Measurements from ENCODE around the gene ARL5C. TPM values are rescaled to one million over a fixed set of nuclear protein-coding genes. Genes with fewer than 3 reads are reported as not detected.

The ARL5C gene
- total RNA-seq, 1 donor from 2014 or later = not detected

DNA sequence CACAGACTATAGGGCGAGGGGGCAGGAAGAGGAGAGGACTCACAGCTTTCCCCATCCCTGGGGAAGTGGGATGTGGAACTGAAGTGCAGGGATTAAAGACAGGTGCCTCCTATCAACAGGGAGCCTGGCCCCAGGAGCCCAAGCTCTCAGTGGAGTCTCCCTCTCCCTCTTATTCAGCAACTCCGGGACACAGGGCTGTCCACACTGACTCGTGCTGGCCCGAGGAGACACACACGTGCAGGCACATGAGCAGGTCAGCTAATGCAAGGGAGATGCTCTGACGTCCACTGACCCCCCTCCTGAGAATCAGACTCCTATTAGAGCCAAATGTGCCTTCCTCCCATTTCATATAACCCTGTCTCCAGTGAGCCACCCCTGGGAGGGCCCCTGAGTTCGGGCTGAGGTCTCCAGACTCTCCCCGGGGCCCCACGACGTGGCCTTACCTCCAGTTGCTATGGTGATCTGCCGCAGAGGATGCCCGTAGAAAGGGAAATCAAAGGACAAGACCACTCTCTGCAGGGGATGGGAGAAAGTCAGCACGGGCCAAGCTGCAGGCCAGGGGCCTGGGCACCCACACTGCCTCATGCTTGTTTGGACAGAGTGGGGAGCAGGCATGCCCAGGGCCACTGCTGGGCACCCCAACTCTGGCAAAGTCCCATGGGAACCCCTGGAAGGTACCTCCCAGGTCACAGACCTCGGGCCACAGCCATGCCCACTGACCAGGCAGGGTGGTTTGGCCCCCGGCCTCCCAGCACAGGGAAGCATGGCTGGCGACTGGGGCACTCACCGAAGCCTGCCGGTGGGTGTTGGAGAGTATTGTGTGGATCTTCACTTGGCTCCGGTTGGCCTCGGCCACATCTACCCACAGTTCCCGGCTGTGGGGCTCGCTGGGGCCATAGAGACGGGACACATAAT lies 57.2 kb downstream of the ARL5C start:
- DNase-seq (ENCODE audit: low spot score) = no peak

DNA sequence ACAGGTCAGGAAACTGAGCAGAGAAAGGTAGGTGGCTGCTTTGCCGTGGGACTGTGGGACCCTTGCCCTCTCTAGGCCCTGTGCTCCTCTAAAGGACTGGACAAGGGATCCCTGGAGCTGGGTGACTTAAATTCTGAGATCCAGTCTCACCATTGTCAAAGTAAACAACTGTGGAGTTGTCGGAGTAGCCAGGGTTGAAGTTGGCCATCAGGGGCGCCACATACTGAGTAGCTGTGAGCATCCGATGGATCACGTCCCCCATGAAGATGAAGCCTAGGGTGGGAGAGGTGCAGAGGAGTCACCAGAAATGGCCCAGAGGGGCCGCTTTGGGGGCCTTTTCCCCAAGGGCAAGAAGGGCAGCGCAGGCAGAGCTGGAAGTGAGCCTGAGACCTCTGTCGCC lies 58.0 kb downstream of the ARL5C start:
- DNase-seq (ENCODE audit: low spot score) = no peak

DNA sequence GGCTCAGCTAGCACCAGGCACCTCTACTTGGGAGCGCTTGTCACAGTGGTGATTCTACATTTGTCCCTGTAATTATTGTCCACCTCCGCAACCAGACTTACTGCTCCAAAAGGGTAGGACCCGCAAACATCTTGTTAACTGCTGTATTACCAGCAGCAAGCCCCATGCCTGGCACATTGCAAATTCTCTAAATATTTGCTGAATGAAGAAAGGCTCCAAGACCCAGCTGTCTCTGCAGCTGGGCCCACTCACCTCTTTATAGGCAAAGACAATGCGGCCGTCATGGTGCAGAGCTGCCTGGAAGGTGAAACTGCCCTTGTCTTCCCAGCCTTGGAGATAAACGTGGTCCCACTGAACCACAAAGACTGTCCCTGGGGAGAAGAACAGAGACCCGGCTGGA lies 58.8 kb downstream of the ARL5C start:
- no peak for DNase-seq (ENCODE audit: low spot score)

Other genes with a start within 250 kb of the ARL5C start
- not detected for gene FBXO47, start 198.8 kb downstream of the ARL5C start, total RNA-seq
- 13.0 TPM for gene PLXDC1, start 14.5 kb downstream of the ARL5C start, total RNA-seq
- 19.1 TPM for gene CACNB1, start 31.5 kb upstream of the ARL5C start, total RNA-seq
- gene RPL19, start 34.1 kb upstream of the ARL5C start, total RNA-seq = 2,156 TPM
- gene STAC2, start 59.8 kb upstream of the ARL5C start, total RNA-seq = 1.6 TPM
- gene FBXL20, start 235.5 kb upstream of the ARL5C start, total RNA-seq = 19.4 TPM